ENCODE data around the gene DEDD. TPM values are rescaled to one million over a fixed set of nuclear protein-coding genes. Genes with fewer than 3 reads are reported as not detected.

The DEDD gene
- total and polyA plus RNA-seq, 2 of the 13 experiments (the other 11 are each of a cell fraction or from before 2014, with no cell fraction given): 12.6 to 27.8 TPM

DNA sequence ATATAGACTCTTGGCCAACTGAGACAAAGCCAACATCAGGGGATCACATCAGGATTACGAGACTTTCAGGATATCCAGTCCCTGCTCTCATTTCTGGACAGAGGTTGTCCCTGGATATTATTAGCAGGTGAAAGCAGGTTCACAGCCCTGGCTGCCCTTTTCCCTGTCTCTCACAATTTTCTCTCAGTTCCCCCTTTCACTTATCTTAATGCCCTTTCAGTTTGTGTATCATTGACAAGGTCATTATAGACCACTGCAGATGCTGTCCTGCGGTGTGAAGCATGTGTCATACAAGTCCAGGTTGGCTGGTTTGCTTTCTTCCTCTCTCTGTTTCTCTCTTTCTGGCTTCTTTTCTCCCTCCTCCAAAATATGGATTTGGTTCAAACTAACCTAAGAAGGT lies 36.5 kb downstream of the DEDD start (continued):
- TF ChIP-seq ZFP41 (CRISPR knock-in tag; IDR thresholded peaks at IDR 0.05; ENCODE audit: borderline replicate concordance) (no peak), NFAT5 (CRISPR knock-in tag; IDR thresholded peaks at IDR 0.05) (no peak)

- no peaks in the 10 kb centered on the region for H3K9me3 ChIP-seq (ENCODE audit: low read length)
- CTCF ChIA-PET (ENCODE audit: low intra/inter-chr PET ratio, low total read pairs): interaction anchor here (1.1 kb wide), 1 partner anchor 23 kb away, joined by 3 read pairs; no protein-coding TSS in a partner anchor
- POLR2A ChIA-PET: no interaction called here
- H4K20me1 ChIP-seq (ENCODE audit: insufficient read depth, low read length): no peaks in the 10 kb centered on the region
- DNase-seq (ENCODE audit: low spot score) (no peak), FAIRE-seq (no peak), ATAC-seq (no peak)
- H3K4me3 ChIP-seq (replicated peaks in 1 of 3; ENCODE audit: insufficient read depth in 1 of 3, low read depth in 2 of 3, low read length in 3 of 3): no peak overlapping the region
- peaks cover 0 to 15% of the 10 kb centered on the region in 2 experiments; a peak in 2 of 5 replicates for H3K27me3 ChIP-seq (ENCODE audit: control insufficient read depth in 1 of 2, insufficient read depth in 2 of 2, low read length in 2 of 2)
- TF ChIP-seq ZNF430 (CRISPR knock-in tag; IDR thresholded peaks at IDR 0.05) (no peak), ZNF343 (CRISPR knock-in tag; IDR thresholded peaks at IDR 0.05) (no peak), ZNF766 (CRISPR knock-in tag; IDR thresholded peaks at IDR 0.05; ENCODE audit: borderline replicate concordance) (no peak), HMGXB3 (CRISPR knock-in tag; IDR thresholded peaks at IDR 0.05; ENCODE audit: borderline replicate concordance) (no peak), GTF2F1 (IDR thresholded peaks at IDR 0.05; ENCODE audit: low read length) (no peak), ZNF530 (CRISPR knock-in tag; IDR thresholded peaks at IDR 0.05; ENCODE audit: low read depth) (no peak), PTBP1 (IDR thresholded peaks at IDR 0.05; ENCODE audit: low read depth, low read length, poor library complexity, severe bottlenecking) (no peak), HOXA3 (CRISPR knock-in tag; IDR thresholded peaks at IDR 0.05) (no peak), ZFX (CRISPR knock-in tag; IDR thresholded peaks at IDR 0.05; ENCODE audit: low read depth) (no peak), ZFP90 (CRISPR knock-in tag; IDR thresholded peaks at IDR 0.05; ENCODE audit: borderline replicate concordance) (no peak), ZNF20 (CRISPR knock-in tag; IDR thresholded peaks at IDR 0.05) (no peak), ZNF501 (CRISPR knock-in tag; IDR thresholded peaks at IDR 0.05) (no peak)
- intact Hi-C loops (cut with micrococcal nuclease; ENCODE audit: unreplicated experiment): no loop called here
- 58% methylated on average over 6 of the region's 6 CpGs for WGBS (ENCODE audit: low lambda C conversion rate)
- no peak overlapping the region for H3K9ac ChIP-seq (ENCODE audit: insufficient read depth, low read depth, low read length)
- no peaks in the 10 kb centered on the region for H3K79me2 ChIP-seq (ENCODE audit: insufficient read depth, low read length)
- in situ Hi-C loops (cut with HindIII; ENCODE audit: extremely low pct_ligation_motif_present, low pct_unique_long_range_greater_than_20kb): loop anchor here (10.0 kb wide), 1 partner anchor 100 kb away; no protein-coding TSS in a partner anchor
- H3K27ac ChIP-seq (ENCODE audit: extremely low read length, insufficient read depth, low read length): no peak overlapping the region
- H3K4me2 ChIP-seq (ENCODE audit: low read depth, low read length): no peak overlapping the region
- BruUV-seq (replicated peaks): no TSS peak
- no peak overlapping the region for H2AFZ ChIP-seq (ENCODE audit: low read length)
- no peaks in the 10 kb centered on the region; a peak in 2 of 5 replicates for H3K36me3 ChIP-seq (replicated peaks in 1 of 2; ENCODE audit: control insufficient read depth in 1 of 2, insufficient read depth in 2 of 2, low read length in 2 of 2)
- H3K4me1 ChIP-seq (ENCODE audit: insufficient read depth, low read length): peaks cover 19% of the 10 kb centered on the region
These were observed 37.2 kb downstream of the DEDD start for GRCh38 chr1:161095230-161095629.

Data from HepG2 (cell line).